HG03097 (cell line): ENCODE results near the gene EPHA3.

Experiments used
- ATAC-seq: cut with Tn5 transposase; IDR thresholded peaks from one replicate; pipeline ENCODE4 v1.9.1; 2021; ENCODE audit not compliant: unreplicated experiment, low FRiP score

Gene EPHA3

DNA sequence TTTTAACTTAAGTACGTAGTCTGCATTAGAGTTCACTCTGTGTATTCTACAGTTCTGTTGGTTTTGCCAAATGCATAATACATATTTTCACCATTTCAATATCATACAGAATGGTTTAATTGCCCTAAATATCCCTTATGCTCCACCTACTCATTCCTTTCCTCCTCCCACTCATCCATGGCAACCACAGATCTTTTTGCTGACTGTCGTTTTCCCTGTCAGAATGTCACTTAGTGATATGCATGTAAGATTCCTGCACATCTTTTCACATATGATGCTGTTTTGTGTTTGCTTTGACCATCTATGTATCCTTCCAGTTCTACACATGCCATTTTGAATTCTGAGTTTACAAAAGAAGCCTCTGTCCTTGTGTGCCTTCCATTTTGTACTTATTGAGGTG is 36.7 kb downstream of the EPHA3 start:
- ATAC-seq: no peak

DNA sequence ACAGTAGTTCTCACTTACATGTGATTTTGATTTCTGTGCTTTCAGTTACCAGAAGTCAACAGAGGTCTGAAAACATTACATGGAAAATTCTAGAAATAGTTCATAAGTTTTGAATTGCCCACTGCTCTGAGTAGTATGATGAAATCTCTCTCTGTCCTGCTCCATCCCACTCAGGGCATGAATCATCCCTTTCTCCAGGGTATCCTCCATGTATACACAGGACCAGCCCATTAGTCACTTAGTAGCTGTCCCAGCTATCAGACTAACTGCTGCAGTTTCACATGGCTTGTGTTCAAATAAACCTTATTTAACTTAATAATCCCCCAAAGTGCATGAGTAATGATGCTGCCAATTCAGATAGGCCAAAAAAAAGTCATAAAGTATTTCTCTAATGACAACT is 38.6 kb downstream of the EPHA3 start:
- ATAC-seq: no peak

DNA sequence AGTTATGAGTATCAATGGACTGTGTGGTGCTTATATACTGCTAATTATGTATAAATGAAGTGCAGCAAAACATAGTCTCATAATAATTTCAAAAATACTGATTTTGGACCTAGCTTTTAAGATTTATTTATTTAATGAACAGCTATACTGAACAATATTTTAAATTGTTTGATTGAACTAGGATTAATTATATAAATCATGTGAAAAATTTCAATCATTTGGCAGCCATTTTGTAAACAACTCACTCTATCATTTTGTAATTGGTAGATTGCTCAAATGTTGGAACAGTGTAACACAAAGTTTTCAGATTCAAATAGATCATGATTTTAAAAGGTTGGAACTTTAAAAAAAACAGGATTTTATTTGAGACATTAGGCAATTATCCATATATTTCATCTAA is 47.0 kb downstream of the EPHA3 start:
- no peak for ATAC-seq

DNA sequence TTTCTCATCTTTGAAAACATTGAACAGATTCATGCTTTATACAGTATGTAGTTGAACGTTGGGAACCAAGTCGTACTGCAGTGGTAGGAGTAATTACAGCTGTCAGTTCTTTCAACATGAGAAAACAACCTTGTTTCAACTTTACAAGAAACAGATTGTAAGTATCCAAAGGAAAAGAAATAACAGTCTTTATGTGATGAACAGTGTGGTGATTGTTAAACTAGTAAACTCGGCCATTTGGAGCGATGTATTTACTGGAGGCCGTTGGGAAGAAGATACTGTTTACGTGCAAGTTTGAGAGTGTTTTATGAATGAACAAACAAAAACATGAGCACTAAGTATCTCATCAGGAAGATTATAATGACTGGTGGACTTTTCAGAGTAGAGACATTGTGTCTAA is 48.4 kb downstream of the EPHA3 start:
- ATAC-seq: no peak

DNA sequence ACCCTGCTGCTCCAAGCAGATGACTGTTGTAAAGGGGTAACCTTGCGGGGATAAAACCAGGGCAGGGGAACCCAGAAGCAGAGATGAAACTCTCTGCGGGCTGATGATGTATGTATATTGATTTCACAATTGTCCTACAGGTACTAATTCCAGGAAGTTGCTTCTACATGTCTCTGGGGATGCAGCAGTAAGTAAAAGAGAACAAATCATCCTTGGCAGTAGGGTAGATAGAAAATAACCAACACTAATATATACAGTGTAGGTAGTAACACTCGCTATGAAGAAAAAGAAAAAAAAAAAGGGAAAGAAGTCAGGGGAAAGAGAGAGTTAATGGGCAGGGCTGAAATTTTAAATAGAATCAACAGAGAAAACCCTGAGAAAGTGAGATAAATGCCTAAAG is 50.2 kb downstream of the EPHA3 start:
- no peak for ATAC-seq

DNA sequence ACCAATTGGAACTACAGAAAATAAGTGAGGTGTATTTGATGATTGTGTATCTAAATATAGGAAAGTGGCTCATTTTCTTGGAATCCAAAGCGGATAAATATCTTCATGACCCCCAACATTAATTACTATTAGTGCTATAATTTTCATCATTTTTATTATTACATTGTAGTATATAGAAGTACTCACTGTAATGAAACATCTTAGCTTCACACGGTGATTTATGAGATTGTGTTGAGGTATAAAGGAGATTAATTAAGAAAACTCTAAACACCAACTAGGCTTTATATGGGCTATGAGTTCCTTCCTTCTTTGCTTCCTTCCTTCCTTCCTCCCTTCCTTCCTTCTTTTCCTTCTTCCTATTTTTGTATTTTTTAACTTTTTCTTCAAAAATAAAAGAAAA is 52.2 kb downstream of the EPHA3 start:
- ATAC-seq: no peak

DNA sequence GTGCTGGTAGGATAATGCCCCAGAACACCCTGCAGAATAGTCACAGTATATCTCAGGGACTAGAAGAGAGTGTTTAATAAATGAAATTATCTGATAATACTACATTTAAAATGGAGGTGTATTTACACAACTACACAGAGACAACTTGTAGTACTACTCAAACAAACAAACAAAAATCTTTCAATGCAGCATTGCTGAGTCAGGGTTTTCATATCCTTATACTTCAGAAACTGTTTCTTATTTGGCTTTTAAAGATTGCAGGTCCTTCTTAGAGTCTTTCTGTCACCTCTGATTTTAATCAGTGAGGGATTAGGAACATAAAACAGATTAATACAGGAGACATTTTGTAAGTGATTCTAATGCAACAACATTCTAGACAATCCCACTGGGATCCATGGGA is 57.4 kb downstream of the EPHA3 start:
- ATAC-seq: no peak

DNA sequence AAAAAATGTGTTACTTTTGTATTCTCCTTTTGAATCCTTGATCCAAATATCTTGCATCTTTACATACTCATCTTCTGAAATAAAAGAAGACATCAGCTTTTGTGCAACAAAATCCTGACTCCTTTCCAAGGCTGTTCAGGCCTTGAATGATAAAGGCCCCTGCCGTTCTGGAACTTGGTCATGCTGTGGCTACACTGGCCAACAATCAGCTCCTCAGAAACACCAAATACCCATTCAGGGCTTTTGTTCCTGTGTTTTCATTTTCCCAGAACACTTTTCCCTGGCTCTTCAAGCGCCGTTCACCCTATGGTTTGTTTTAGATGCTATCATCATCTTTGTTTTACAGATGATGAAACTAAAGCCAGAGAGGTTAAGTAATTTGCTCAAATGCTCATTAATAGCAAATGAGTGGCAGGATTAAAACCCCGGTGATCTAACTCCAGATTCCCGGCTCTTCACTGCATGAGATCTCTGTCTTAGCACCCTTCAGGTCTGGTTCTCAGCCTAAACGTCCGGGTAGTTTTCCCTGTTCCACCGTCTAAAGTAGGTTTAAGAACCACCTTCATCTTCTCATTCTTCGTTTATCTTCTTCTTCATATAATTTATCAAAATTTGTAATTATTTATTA is 58.3 kb downstream of the EPHA3 start:
- no peak for ATAC-seq

DNA sequence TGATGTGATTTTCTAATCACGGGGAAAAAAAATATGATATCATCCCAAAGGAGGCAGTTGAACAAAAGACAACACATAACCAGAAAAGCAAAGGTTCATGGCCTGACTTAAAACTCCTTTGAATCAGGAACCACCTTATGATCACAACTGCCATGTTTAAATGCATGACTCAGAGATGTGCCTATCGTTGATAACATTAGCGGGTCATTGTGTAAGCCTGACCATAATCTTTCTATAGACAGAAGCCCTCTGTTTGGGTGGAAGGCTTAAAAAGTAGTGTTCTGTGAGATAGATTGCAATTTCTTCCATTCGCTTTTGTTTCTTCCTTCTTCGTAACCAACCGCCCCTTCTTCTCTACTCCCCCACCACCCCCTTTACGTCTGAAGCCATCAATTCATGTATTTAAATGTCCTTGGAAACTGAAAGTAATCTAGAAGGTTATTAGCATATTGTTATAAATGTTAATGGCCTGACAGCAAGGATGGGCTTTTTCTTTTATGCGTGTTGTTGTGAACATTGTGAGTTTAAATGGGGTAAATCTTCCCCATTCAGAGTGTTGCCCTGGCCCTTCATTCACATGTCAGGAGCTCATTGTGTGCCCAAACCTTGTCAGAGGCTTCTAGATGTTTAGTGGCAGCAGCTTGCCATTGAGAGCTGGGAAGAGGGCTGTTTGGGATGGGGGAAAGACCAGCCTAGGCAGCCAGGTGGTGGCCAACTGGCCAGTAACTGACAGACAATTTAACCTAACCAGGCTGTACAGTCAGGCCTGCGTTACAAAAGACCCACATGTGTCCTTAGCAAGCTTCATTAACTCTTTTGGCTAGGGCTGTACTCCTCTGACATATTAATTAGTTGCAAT is 64.5 kb downstream of the EPHA3 start:
- ATAC-seq: no peak

DNA sequence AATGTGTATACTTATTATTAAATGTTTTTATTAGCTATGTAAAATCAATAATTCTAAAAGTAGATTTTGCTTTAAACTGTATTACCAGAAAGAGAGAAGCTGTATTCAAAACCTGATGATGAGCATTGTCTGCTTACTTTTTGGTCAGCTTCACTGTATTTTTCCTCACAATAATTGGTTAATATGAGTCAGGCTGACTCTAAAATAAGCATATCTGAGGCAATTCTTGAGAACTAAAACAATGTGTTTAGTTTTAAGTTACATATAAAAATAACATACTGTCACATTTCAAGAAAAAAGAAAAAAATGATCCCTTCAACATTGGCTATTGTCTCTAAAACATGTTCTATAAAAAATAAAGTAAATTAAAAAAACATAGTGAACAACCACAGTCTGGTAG is 66.1 kb downstream of the EPHA3 start:
- ATAC-seq: no peak

DNA sequence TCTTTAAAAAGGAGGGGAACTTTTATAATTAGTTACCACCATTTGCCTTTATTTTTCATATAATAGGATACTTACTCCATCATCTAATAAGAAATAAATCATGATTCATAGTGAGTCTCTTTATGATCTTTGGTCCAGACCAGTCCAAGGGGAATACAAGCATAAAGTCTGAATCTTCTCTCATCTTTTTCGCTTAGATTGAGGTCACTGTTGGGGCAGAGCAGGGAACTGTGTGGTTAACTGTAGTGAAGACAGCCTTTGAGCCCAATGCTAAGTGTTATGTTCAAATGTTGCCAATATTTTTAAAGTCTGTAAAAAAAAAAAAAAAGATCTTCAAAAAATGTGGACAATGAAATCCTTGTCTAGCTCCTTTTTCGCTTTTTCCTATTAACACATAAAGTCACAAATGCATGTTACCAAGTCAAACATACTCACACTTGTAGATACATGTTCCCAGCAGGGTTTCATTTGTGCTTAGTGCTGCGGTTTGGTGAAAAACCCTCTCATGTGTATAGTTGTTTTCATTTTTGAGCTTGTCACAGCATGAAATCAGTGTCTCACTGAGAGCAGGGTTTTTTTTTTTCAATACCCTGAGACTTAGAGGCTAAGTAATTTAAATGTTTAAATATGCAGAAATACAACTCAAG is 72.1 kb downstream of the EPHA3 start:
- no peak for ATAC-seq

DNA sequence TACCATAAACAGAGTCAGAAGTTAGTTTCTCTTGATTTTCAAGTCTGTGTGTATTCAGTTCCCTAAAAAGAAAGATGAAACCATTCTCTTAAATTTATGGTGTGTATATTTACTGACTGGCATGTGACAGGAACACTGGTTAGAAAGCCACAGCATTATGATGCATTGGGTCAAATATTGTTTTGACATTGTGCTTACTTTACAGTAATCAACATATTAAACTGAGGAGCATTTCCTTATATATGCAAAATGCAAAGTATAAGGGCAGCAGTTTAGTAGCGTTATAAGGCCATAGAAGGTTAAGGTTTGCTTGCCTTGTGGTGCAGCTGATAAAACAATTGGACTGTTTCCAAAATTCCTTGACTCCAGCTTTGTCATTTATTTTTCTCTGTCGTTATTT is 72.9 kb downstream of the EPHA3 start:
- ATAC-seq: no peak

DNA sequence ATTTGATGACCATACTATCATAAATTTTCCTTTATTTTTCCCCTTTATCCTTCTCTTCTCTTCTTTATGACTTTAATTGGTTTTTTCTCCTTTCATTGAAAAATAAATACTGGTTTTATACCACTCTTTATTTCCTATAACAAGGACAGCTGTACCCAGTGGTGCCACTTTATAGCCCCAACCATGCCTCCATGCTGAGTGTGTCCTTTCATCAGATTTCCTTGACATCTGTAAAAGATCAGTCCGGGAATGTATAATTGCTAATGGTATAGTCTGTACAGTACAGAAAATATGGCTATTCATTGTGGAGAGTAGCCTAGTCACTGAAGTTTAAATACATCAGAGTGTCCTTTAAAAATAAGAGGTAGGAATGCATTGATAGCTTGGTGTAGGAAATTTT is 74.6 kb downstream of the EPHA3 start:
- no peak for ATAC-seq

DNA sequence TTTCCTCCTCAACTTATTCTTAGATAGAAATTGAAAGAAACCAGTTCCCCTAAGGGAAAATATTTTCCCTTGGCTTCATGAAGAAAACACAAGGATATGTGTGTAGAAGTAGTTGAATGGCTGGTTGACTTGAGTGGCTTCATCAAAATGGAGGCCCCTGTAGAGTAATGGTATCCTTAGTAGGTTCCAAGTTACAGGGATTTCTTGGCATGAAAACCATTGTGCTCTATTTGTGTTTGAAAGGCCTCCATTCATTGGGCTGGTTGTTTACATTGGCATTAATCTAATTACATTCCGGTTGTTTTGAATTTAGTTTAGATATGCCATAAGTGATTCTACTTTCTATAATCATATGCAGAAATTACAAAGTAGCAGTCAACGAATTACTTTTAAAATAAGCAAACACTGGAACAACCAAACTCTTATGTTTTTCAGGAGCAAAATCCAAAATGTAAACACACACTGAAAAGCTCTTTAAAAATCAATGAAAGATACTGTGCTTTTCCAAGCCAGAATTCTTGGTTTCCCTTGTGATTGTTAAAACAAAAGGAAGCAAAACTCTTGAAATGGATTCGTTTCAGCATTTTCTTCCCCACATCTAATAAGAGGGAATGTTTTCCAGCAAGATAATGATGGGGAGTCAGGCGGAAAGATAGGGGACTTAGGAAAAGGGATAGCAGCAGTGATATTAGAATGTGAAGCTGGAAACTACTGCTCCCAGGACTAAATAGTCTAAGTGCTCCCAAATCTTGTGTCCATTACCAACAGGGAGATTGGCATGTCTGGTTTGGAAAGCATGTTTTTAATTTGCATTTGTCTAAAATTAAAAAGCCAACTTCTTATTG is 77.0 kb downstream of the EPHA3 start:
- no peak for ATAC-seq

DNA sequence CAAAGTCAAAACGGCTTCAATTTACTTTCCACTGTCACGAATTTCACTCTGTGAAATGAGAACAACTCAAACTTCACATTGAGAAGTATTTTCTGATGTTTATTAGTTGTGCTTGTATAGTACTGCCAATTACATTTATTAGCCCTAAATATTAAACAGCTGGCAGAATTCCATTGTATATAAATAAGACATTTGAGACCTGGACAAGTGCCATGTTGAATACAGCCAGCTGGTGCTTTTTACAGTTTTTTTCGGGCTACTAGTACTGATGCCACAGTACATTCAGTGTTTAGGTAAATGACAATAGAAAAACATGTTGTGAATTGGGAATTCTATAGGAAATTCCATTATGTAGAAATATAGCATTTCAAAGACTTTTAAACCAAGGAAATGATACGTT is 79.0 kb downstream of the EPHA3 start:
- ATAC-seq: no peak

DNA sequence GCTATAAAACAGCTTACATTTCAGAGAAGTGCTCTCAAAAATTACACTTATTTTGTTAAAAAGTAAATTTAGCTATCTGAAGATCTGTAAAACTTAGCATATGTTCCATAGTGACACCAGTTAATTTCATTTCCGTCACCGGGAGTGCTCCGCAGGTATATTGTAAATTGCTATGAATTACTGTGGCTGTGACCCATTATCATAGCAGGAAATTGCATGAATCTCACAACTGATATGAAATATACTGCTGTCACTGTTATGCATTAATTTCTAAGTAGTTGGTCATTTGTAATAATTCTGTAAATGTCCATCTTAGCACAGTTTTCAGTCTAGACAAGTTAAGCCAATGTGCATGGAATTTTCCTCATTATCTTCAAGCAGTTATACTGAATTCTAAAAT is 91.2 kb downstream of the EPHA3 start:
- ATAC-seq: no peak

DNA sequence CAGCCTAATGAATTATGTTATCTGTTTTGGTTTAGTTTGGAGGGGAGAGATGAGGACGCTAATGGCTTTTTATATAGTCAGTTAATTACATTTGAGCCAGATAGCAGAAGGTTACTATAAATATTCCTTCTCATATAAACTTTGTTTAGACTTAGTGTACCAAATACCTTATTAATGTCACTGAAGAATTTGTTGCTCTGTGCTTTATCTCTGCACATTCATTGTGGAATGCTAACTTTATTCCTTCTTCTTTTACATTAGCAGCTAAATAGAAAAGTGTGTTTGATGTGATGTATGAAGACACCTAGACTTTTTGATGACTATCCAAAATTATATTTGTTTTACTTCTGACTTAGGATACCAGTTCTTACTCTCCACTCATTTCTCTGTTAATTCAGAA is 105.2 kb downstream of the EPHA3 start:
- no peak for ATAC-seq

DNA sequence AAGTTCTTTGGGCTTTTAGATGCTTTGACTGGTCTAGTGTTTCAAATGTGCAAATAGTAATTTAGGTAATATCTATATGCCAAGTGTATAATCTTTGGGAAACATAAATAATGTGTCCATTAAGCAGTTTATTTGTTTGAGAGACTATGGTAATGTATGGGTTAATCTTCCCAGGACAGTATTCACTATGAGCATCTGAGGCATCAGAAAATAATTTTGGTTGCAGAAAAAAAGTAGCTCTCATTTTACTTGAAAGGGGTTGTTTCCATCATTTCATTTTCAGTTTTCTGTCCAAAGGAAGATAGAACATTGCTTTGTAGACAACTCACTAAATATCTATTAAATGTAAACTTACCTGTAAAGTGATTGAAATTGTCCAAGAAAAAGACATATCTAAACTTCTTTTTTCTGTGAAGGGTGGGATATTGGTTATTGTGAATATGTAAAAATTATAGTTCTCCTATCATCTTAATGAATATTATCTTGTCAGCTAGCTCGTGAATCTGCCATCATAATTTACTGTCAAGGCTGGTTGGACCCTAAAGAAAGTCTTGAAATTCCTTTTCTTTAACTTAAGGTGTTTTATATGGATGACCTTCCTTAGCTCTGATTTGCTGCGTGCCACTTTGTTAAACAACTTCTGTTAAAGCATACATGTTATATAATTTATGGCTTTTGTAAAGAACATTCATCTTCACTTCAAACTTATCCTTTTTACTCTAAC is 108.8 kb downstream of the EPHA3 start:
- no peak for ATAC-seq

DNA sequence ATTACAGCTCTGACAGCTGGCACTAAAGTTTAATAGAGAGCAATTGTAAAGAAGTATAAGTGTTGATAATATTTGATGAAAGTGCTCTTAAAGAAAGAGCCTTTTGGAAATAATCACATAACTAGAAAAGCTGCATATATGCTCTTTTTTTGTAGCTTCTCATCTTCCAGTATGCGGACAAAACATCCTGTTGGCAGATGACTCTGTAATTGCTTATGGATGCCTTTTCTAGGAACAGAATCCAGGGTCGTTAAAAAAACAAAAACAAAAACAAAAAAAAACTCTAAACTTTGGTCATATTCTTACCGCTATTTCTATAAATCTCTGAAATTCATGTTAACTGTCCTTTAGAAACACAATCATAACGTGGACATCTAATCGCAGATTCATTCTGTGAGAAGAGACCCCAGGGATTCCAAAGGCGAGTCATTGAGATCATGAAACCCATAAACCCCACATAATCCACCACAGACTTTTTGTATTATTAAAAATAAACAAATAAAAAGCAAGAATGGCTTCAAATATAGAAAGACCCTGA is 109.8 kb downstream of the EPHA3 start:
- ATAC-seq: no peak

DNA sequence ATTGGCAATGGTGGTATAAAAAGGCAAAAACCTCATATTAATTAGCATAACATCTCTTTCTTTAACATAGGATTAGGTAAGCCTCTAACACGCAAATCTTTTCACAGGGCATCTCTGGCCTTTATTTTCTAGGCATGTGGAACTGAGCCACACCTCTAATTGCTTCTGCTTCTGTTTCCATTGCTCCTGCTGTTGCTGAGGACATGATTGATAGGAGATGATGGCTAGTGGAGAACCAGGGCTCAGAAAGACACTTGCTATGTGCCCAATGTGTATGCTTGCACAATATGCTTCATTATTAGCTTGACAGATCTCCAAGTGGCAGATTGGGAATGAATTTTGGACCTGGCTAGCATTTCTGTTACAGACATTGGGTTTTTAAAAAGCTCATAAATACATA is 114.5 kb downstream of the EPHA3 start:
- no peak for ATAC-seq
